HG03457 (cell line): ENCODE results near the gene PTPRM.
"Not testable (repeated sequence)": the region's sequence is repeated elsewhere in the genome, so short reads cannot be mapped to it uniquely, and the experiment has no call there.

Experiments
- ATAC-seq: cut with Tn5 transposase; IDR thresholded peaks from one replicate; pipeline ENCODE4 v1.9.1; 2021; ENCODE audit warnings: moderate number of reproducible peaks; ENCODE audit not compliant: unreplicated experiment

PTPRM gene

GRCh38 chr18:8443505-8443904 is 876.4 kb downstream of the PTPRM start:
- ATAC-seq, result no peak

GRCh38 chr18:8446936-8447335 is 879.8 kb downstream of the PTPRM start:
- not testable (repeated sequence) for ATAC-seq

- ATAC-seq, result no peak
Observed at GRCh38 chr18:8448130-8448529, 881.0 kb downstream of the PTPRM start.

- ATAC-seq, result no peak
Observed at GRCh38 chr18:8450013-8450412, 882.9 kb downstream of the PTPRM start.

- no peak for ATAC-seq
Observed at GRCh38 chr18:8450898-8451665, 884.0 kb downstream of the PTPRM start.

- ATAC-seq, result no peak
Observed at GRCh38 chr18:8453528-8453927, 886.4 kb downstream of the PTPRM start.

- no peak for ATAC-seq
Observed at GRCh38 chr18:8454136-8454535, 887.0 kb downstream of the PTPRM start.

GRCh38 chr18:8455661-8456614 is 888.8 kb downstream of the PTPRM start:
- no peak for ATAC-seq
